Spleen (tissue), 7 donors: ENCODE data around the gene PHC1.

ENCODE experiments used
- CTCF ChIP-seq, 11 experiments: fragments of 200-600 bp in 7 of 11; fragments of 450-650 bp in 4 of 11; sonication (generic) in 4 of 11; IDR thresholded peaks in 8 of 11; conservative IDR thresholded peaks in 3 of 11; 1 replicate in 7 of 11; 2 replicates in 4 of 11; pipeline versions ENCODE4 v1.4.0 to v1.8.0; 2016 to 2021; ENCODE audit warnings: antibody characterized with exemption in 11 of 11, inconsistent platforms in 4 of 11, mild to moderate bottlenecking in 1 of 11
- POLR2A ChIP-seq, 3 donors: fragments of 450-650 bp; IDR thresholded peaks; one replicate each; pipeline ENCODE4 v1.5.1; 2017; ENCODE audit warnings: antibody characterized with exemption in 3 of 3, mild to moderate bottlenecking in 1 of 3
- POLR2AphosphoS5 ChIP-seq, 3 donors: sonication (generic); formaldehyde crosslinking; IDR thresholded peaks; one replicate each; pipeline ENCODE4 v1.5.1; 2017; ENCODE audit warnings: antibody characterized with exemption in 3 of 3
- donor health status: DM: no; HTN: no; CAD: no; lungs with moderate emphysema.
- donor health status: DM: no; HTN: no; CAD: no.
- donor health status: DM: no; HTN: no; CAD: no.

- TF ChIP-seq POLR2A (IDR thresholded peaks at IDR 0.05), result no peak
- TF ChIP-seq CTCF (IDR thresholded peaks at IDR 0.05 in 8 of 11, conservative IDR thresholded peaks at IDR 0.05 in 3 of 11), result no peak
- TF ChIP-seq POLR2AphosphoS5 (IDR thresholded peaks at IDR 0.05), result no peak
Measured at GRCh38 chr12:8987685-8988084, 73.4 kb downstream of the PHC1 start.
